Measurements from ENCODE around the gene ERICH2. TPM values are rescaled to one million over a fixed set of nuclear protein-coding genes. Genes with fewer than 3 reads are reported as not detected.

The ERICH2 gene
- total RNA-seq, 1 experiment from 2014 or later: not detected

- H3K9ac ChIP-seq (ENCODE audit: low read length): no peak overlapping the region
- no peak overlapping the region for H3K4me2 ChIP-seq (ENCODE audit: low read depth, low read length, poor library complexity, severe bottlenecking)
- no peaks in the 10 kb centered on the region for H3K36me3 ChIP-seq (ENCODE audit: insufficient read depth, low read length)
- H3K9me3 ChIP-seq (ENCODE audit: low read length): no peaks in the 10 kb centered on the region
- no peaks in the 10 kb centered on the region for H3K9me2 ChIP-seq (replicated peaks; ENCODE audit: insufficient read depth, low read length)
- DNase-seq: no peak
- no peak overlapping the region for H3K27ac ChIP-seq (ENCODE audit: low read length)
- H3K27me3 ChIP-seq (ENCODE audit: low read length): no peaks in the 10 kb centered on the region
- no peaks in the 10 kb centered on the region for H4K20me1 ChIP-seq (ENCODE audit: insufficient read depth, low read depth, low read length)
- H2AFZ ChIP-seq (ENCODE audit: low read length): no peak overlapping the region
- H3K4me1 ChIP-seq (ENCODE audit: low read length): peaks cover 11% of the 10 kb centered on the region
- no peak overlapping the region for H3K4me3 ChIP-seq (ENCODE audit: low read length)
- H3K79me2 ChIP-seq (ENCODE audit: low read length): no peaks in the 10 kb centered on the region
These were observed 51.5 kb downstream of the ERICH2 start for GRCh38 chr2:170821531-170822289.

- H2AFZ ChIP-seq (ENCODE audit: low read length): no peak overlapping the region
- H4K20me1 ChIP-seq (ENCODE audit: insufficient read depth, low read depth, low read length): no peaks in the 10 kb centered on the region
- no peaks in the 10 kb centered on the region for H3K9me2 ChIP-seq (replicated peaks; ENCODE audit: insufficient read depth, low read length)
- H3K27me3 ChIP-seq (ENCODE audit: low read length): no peaks in the 10 kb centered on the region
- no peak for DNase-seq
- H3K27ac ChIP-seq (ENCODE audit: low read length): no peak overlapping the region
- H3K79me2 ChIP-seq (ENCODE audit: low read length): no peaks in the 10 kb centered on the region
- H3K9ac ChIP-seq (ENCODE audit: low read length): no peak overlapping the region
- H3K4me2 ChIP-seq (ENCODE audit: low read depth, low read length, poor library complexity, severe bottlenecking): no peak overlapping the region
- H3K4me3 ChIP-seq (ENCODE audit: low read length): no peak overlapping the region
- H3K9me3 ChIP-seq (ENCODE audit: low read length): no peaks in the 10 kb centered on the region
- peaks cover 8% of the 10 kb centered on the region for H3K4me1 ChIP-seq (ENCODE audit: low read length)
- no peaks in the 10 kb centered on the region for H3K36me3 ChIP-seq (ENCODE audit: insufficient read depth, low read length)
These were observed 52.3 kb downstream of the ERICH2 start for GRCh38 chr2:170822290-170823087.

- no peak overlapping the region for H3K9ac ChIP-seq (ENCODE audit: low read length)
- H3K27ac ChIP-seq (ENCODE audit: low read length): no peak overlapping the region
- no peak overlapping the region for H3K4me3 ChIP-seq (ENCODE audit: low read length)
- H3K4me1 ChIP-seq (ENCODE audit: low read length): peaks cover 8% of the 10 kb centered on the region
- H3K79me2 ChIP-seq (ENCODE audit: low read length): no peaks in the 10 kb centered on the region
- no peaks in the 10 kb centered on the region for H3K9me2 ChIP-seq (replicated peaks; ENCODE audit: insufficient read depth, low read length)
- H3K4me2 ChIP-seq (ENCODE audit: low read depth, low read length, poor library complexity, severe bottlenecking): no peak overlapping the region
- no peaks in the 10 kb centered on the region for H3K27me3 ChIP-seq (ENCODE audit: low read length)
- no peak overlapping the region for H2AFZ ChIP-seq (ENCODE audit: low read length)
- no peaks in the 10 kb centered on the region for H3K9me3 ChIP-seq (ENCODE audit: low read length)
- H3K36me3 ChIP-seq (ENCODE audit: insufficient read depth, low read length): no peaks in the 10 kb centered on the region
- DNase-seq: no peak
- no peaks in the 10 kb centered on the region for H4K20me1 ChIP-seq (ENCODE audit: insufficient read depth, low read depth, low read length)
These were observed 53.1 kb downstream of the ERICH2 start for GRCh38 chr2:170823088-170823897.

GRCh38 chr2:170823898-170824215, 53.7 kb downstream of the ERICH2 start:
- Histone ChIP-seq H3K27me3 (ENCODE audit: low read length) (no peaks in the 10 kb centered on the region), H3K4me2 (ENCODE audit: low read depth, low read length, poor library complexity, severe bottlenecking) (no peak overlapping the region), H3K9ac (ENCODE audit: low read length) (no peak overlapping the region), H3K27ac (ENCODE audit: low read length) (no peak overlapping the region), H3K9me2 (replicated peaks; ENCODE audit: insufficient read depth, low read length) (no peaks in the 10 kb centered on the region), H3K4me3 (ENCODE audit: low read length) (no peak overlapping the region), H2AFZ (ENCODE audit: low read length) (no peak overlapping the region), H3K4me1 (ENCODE audit: low read length) (peaks cover 8% of the 10 kb centered on the region), H3K36me3 (ENCODE audit: insufficient read depth, low read length) (no peaks in the 10 kb centered on the region), H4K20me1 (ENCODE audit: insufficient read depth, low read depth, low read length) (no peaks in the 10 kb centered on the region), H3K9me3 (ENCODE audit: low read length) (no peaks in the 10 kb centered on the region), H3K79me2 (ENCODE audit: low read length) (no peaks in the 10 kb centered on the region)
- DNase-seq: no peak

GRCh38 chr2:170824526-170825015, 54.4 kb downstream of the ERICH2 start:
- no peaks in the 10 kb centered on the region for H3K79me2 ChIP-seq (ENCODE audit: low read length)
- DNase-seq: no peak
- H3K4me2 ChIP-seq (ENCODE audit: low read depth, low read length, poor library complexity, severe bottlenecking): no peak overlapping the region
- no peak overlapping the region for H3K27ac ChIP-seq (ENCODE audit: low read length)
- peaks cover 8% of the 10 kb centered on the region for H3K4me1 ChIP-seq (ENCODE audit: low read length)
- no peaks in the 10 kb centered on the region for H3K27me3 ChIP-seq (ENCODE audit: low read length)
- no peak overlapping the region for H2AFZ ChIP-seq (ENCODE audit: low read length)
- no peaks in the 10 kb centered on the region for H3K9me2 ChIP-seq (replicated peaks; ENCODE audit: insufficient read depth, low read length)
- no peak overlapping the region for H3K4me3 ChIP-seq (ENCODE audit: low read length)
- no peaks in the 10 kb centered on the region for H4K20me1 ChIP-seq (ENCODE audit: insufficient read depth, low read depth, low read length)
- H3K36me3 ChIP-seq (ENCODE audit: insufficient read depth, low read length): no peaks in the 10 kb centered on the region
- no peak overlapping the region for H3K9ac ChIP-seq (ENCODE audit: low read length)
- no peaks in the 10 kb centered on the region for H3K9me3 ChIP-seq (ENCODE audit: low read length)

- Histone ChIP-seq H3K9ac (ENCODE audit: low read length) (no peak overlapping the region), H3K4me3 (ENCODE audit: low read length) (no peak overlapping the region), H2AFZ (ENCODE audit: low read length) (no peak overlapping the region), H3K9me2 (replicated peaks; ENCODE audit: insufficient read depth, low read length) (no peaks in the 10 kb centered on the region), H3K27me3 (ENCODE audit: low read length) (no peaks in the 10 kb centered on the region), H3K9me3 (ENCODE audit: low read length) (no peaks in the 10 kb centered on the region), H3K4me2 (ENCODE audit: low read depth, low read length, poor library complexity, severe bottlenecking) (no peak overlapping the region), H3K79me2 (ENCODE audit: low read length) (no peaks in the 10 kb centered on the region), H4K20me1 (ENCODE audit: insufficient read depth, low read depth, low read length) (no peaks in the 10 kb centered on the region), H3K36me3 (ENCODE audit: insufficient read depth, low read length) (no peaks in the 10 kb centered on the region), H3K27ac (ENCODE audit: low read length) (no peak overlapping the region), H3K4me1 (ENCODE audit: low read length) (no peaks in the 10 kb centered on the region)
- no peak for DNase-seq
These were observed 57.8 kb downstream of the ERICH2 start for GRCh38 chr2:170827841-170828532.

GRCh38 chr2:170828533-170828916, 58.3 kb downstream of the ERICH2 start:
- Histone ChIP-seq H3K9me3 (ENCODE audit: low read length) (no peaks in the 10 kb centered on the region), H3K4me2 (ENCODE audit: low read depth, low read length, poor library complexity, severe bottlenecking) (no peak overlapping the region), H3K9ac (ENCODE audit: low read length) (no peak overlapping the region), H3K27ac (ENCODE audit: low read length) (no peak overlapping the region), H3K36me3 (ENCODE audit: insufficient read depth, low read length) (no peaks in the 10 kb centered on the region), H3K27me3 (ENCODE audit: low read length) (no peaks in the 10 kb centered on the region), H3K4me3 (ENCODE audit: low read length) (no peak overlapping the region), H3K9me2 (replicated peaks; ENCODE audit: insufficient read depth, low read length) (no peaks in the 10 kb centered on the region), H3K79me2 (ENCODE audit: low read length) (no peaks in the 10 kb centered on the region), H4K20me1 (ENCODE audit: insufficient read depth, low read depth, low read length) (no peaks in the 10 kb centered on the region), H2AFZ (ENCODE audit: low read length) (no peak overlapping the region), H3K4me1 (ENCODE audit: low read length) (no peaks in the 10 kb centered on the region)
- DNase-seq: no peak
